Liver (tissue), 9 donors: Measurements from ENCODE around the gene SLC35E1. TPM values are rescaled to one million over a fixed set of nuclear protein-coding genes. Genes with fewer than 3 reads are reported as not detected.

Experiments used
- DNase-seq: peaks from one replicate; pipeline ENCODE4 v3.0.0-alpha.2; 2017; ENCODE audit warnings: low spot score
- H3K27ac ChIP-seq, 2 donors: one replicate each; pipeline ENCODE4 v1.7.0; 2013; ENCODE audit warnings: inconsistent platforms in 2 of 2, low read length in 2 of 2, control low read depth in 1 of 2, low read depth in 1 of 2, mild to moderate bottlenecking in 1 of 2
- H3K27me3 ChIP-seq, 4 donors: one replicate each; pipeline versions ENCODE4 v1.6.1 to v1.7.0; 2013; ENCODE audit warnings: low read length in 3 of 4, inconsistent platforms in 1 of 4, mild to moderate bottlenecking in 1 of 4, moderate library complexity in 1 of 4; ENCODE audit not compliant: control insufficient read depth in 4 of 4, insufficient read depth in 4 of 4
- H3K36me3 ChIP-seq, 4 donors: one replicate each; pipeline versions ENCODE4 v1.6.1 to v1.7.0; 2013; ENCODE audit warnings: low read length in 3 of 4, mild to moderate bottlenecking in 3 of 4, low read depth in 1 of 4, moderate library complexity in 1 of 4; ENCODE audit not compliant: control insufficient read depth in 4 of 4, insufficient read depth in 3 of 4
- H3K4me1 ChIP-seq, 4 donors: one replicate each; pipeline versions ENCODE4 v1.6.1 to v1.7.0; 2013; ENCODE audit warnings: low read length in 3 of 4, mild to moderate bottlenecking in 3 of 4, moderate library complexity in 1 of 4; ENCODE audit not compliant: control insufficient read depth in 4 of 4, insufficient read depth in 4 of 4
- H3K4me3 ChIP-seq, 3 donors: one replicate each; pipeline versions ENCODE4 v1.6.1 to v1.7.0; 2013; ENCODE audit warnings: low read length in 3 of 3, control low read depth in 1 of 3, low read depth in 1 of 3, mild to moderate bottlenecking in 1 of 3
- H3K9ac ChIP-seq, 2 donors: one replicate each; pipeline ENCODE4 v1.7.0; 2013; ENCODE audit warnings: low read length in 2 of 2, mild to moderate bottlenecking in 2 of 2, moderate library complexity in 2 of 2, control low read depth in 1 of 2, low read depth in 1 of 2
- H3K9me3 ChIP-seq, 4 donors: one replicate each; pipeline versions ENCODE4 v1.6.1 to v1.7.0; 2013; ENCODE audit warnings: low read length in 3 of 4; ENCODE audit not compliant: control insufficient read depth in 4 of 4
- FOXA1 ChIP-seq: IDR thresholded peaks from 2 replicates; pipeline ENCODE4 v1.6.1; 2016; ENCODE audit warnings: antibody characterized with exemption
- GABPA ChIP-seq, 2 donors: IDR thresholded peaks in 1 of 2; conservative IDR thresholded peaks in 1 of 2; 2 replicates each; pipeline ENCODE4 v1.6.1; 2016; ENCODE audit warnings: antibody characterized with exemption in 2 of 2, mild to moderate bottlenecking in 1 of 2, moderate library complexity in 1 of 2
- HNF4G ChIP-seq: IDR thresholded peaks from 2 replicates; pipeline ENCODE4 v1.6.1; 2016; ENCODE audit warnings: antibody characterized with exemption
- JUND ChIP-seq, 2 donors: IDR thresholded peaks; 2 replicates each; pipeline ENCODE4 v1.6.1; 2016; ENCODE audit warnings: antibody characterized with exemption in 2 of 2
- NR2F2 ChIP-seq: IDR thresholded peaks from 2 replicates; pipeline ENCODE4 v1.6.1; 2016; ENCODE audit warnings: antibody characterized with exemption
- SP1 ChIP-seq: IDR thresholded peaks from 2 replicates; pipeline ENCODE4 v1.6.1; 2018; ENCODE audit warnings: antibody characterized with exemption, mild to moderate bottlenecking
- TAF1 ChIP-seq: conservative IDR thresholded peaks from 2 replicates; pipeline ENCODE4 v1.6.1; 2016; ENCODE audit warnings: antibody characterized with exemption, mild to moderate bottlenecking
- YY1 ChIP-seq: IDR thresholded peaks from 2 replicates; pipeline ENCODE4 v1.6.1; 2016; ENCODE audit warnings: antibody characterized with exemption, mild to moderate bottlenecking
- WGBS: extraction: QIAGEN DNeasy Blood & Tissue Kit; methylation state at CpG from one replicate; pipeline ENCODE4 v1.1.7; 2013; 5-methylcytosine and 5-hydroxymethylcytosine counted together
- polyA plus RNA-seq, 2 donors: library from polyadenylated mRNA; stranded (reverse) in 1 of 2; unstranded in 1 of 2; fragments of 200-250 nt in 1 of 2; fragments of >200 nt in 1 of 2; fragmentation: Nextera tagmentation in 1 of 2; extraction: Ambion mirVana in 1 of 2; gene quantifications; one replicate each; pipeline versions ENCODE4 v1.2.1 to v1.2.3, GENCODE V29; 2013 to 2015
- total RNA-seq, 2 donors: library from RNA; depleted of rRNA; stranded (reverse); fragments of >200 nt; gene quantifications; one replicate each; pipeline ENCODE4 v1.2.3, GENCODE V29; 2014
- TF ChIP-seq, protein P1 (sequence below): IDR thresholded peaks from 2 replicates; pipeline ENCODE4 v1.6.1; 2016; ENCODE audit warnings: antibody characterized with exemption
- TF ChIP-seq, protein P2 (sequence below): IDR thresholded peaks from 2 replicates; pipeline ENCODE4 v1.6.1; 2016; ENCODE audit warnings: antibody characterized with exemption
- TF ChIP-seq, protein P3 (sequence below): fragments of 150-350 bp; IDR thresholded peaks from 2 replicates; pipeline ENCODE4 v1.5.1; 2017; ENCODE audit warnings: improper control_type of control experiment, low read depth, low read length; ENCODE audit not compliant: missing input control
- TF ChIP-seq, protein P4 (sequence below): IDR thresholded peaks from 2 replicates; pipeline ENCODE4 v1.6.1; 2016; ENCODE audit warnings: antibody characterized with exemption, mild to moderate bottlenecking
- donor health status: healthy.
- donor health status: healthy.
- donor health status: healthy.
- donor health status: healthy.
- donor health status: healthy.

The SLC35E1 gene
- total and polyA plus RNA-seq, 4 donors: 11.2 to 20.5 (median 12.1) TPM

DNA sequence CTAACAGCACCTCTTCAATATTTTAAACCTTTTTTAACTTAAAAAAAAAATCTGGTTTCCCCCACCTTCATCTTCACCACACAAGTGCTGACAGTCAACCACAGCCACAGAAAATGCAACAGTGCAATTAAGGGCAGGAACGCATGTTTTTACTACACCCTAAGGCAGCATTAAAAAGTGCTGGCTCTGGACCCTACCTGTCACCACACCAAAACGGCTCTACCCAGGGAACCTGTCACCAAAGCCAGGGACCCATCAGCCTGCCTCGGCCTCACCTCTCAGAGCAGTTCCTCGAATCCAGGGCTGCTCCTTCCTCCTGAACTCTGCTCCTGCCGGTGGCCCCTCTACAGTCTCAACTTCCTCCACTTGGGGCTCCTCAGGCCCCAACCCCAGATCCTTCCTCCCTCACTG, 22.5 kb upstream of the SLC35E1 start:
- Histone ChIP-seq H3K4me3 (no peak overlapping the region), H3K27ac (no peak overlapping the region), H3K9ac (no peak overlapping the region), H3K36me3 (no peaks in the 10 kb centered on the region), H3K4me1 (peaks cover 0 to 10% (median 6%) of the 10 kb centered on the region in 4 donors), H3K27me3 (no peaks in the 10 kb centered on the region), H3K9me3 (no peaks in the 10 kb centered on the region)
- 82% methylated on average over 5 of the region's 5 CpGs for WGBS
- DNase-seq: no peak
- TF ChIP-seq JUND (IDR thresholded peaks at IDR 0.05): no peak
- no peak for TF ChIP-seq GABPA (IDR thresholded peaks at IDR 0.05 in 1 of 2, conservative IDR thresholded peaks at IDR 0.05 in 1 of 2)
- TF ChIP-seq, protein P1, sequence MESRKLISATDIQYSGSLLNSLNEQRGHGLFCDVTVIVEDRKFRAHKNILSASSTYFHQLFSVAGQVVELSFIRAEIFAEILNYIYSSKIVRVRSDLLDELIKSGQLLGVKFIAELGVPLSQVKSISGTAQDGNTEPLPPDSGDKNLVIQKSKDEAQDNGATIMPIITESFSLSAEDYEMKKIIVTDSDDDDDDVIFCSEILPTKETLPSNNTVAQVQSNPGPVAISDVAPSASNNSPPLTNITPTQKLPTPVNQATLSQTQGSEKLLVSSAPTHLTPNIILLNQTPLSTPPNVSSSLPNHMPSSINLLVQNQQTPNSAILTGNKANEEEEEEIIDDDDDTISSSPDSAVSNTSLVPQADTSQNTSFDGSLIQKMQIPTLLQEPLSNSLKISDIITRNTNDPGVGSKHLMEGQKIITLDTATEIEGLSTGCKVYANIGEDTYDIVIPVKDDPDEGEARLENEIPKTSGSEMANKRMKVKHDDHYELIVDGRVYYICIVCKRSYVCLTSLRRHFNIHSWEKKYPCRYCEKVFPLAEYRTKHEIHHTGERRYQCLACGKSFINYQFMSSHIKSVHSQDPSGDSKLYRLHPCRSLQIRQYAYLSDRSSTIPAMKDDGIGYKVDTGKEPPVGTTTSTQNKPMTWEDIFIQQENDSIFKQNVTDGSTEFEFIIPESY: no peak
- TF ChIP-seq, protein P2, sequence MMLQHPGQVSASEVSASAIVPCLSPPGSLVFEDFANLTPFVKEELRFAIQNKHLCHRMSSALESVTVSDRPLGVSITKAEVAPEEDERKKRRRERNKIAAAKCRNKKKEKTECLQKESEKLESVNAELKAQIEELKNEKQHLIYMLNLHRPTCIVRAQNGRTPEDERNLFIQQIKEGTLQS: no peak
- TF ChIP-seq, protein P3, sequence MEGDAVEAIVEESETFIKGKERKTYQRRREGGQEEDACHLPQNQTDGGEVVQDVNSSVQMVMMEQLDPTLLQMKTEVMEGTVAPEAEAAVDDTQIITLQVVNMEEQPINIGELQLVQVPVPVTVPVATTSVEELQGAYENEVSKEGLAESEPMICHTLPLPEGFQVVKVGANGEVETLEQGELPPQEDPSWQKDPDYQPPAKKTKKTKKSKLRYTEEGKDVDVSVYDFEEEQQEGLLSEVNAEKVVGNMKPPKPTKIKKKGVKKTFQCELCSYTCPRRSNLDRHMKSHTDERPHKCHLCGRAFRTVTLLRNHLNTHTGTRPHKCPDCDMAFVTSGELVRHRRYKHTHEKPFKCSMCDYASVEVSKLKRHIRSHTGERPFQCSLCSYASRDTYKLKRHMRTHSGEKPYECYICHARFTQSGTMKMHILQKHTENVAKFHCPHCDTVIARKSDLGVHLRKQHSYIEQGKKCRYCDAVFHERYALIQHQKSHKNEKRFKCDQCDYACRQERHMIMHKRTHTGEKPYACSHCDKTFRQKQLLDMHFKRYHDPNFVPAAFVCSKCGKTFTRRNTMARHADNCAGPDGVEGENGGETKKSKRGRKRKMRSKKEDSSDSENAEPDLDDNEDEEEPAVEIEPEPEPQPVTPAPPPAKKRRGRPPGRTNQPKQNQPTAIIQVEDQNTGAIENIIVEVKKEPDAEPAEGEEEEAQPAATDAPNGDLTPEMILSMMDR: no peak
- no peak for TF ChIP-seq FOXA1

DNA sequence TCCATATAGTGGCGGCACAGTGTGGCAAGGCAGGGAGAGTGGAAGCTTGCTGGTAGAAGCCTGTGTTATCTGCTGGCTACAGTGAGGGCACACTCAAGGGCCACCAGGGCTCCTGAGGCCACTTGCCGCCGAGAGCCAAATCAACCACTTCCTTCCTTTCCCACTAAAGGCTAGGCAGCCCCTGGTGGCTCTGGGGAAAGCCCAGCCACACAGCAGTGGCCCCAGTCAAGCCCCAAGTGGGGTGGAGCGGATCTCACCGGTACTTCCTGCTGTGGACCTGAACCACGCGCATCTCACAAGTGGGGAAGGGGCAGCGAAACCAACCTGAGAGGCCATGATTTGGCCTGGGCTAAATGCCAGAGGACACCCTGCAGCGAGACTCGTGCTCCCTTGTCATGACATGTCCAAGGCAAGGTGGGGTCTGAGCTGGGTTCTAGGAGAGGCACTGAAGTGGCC, 21.9 kb upstream of the SLC35E1 start:
- 80% methylated on average over 10 of the region's 10 CpGs for WGBS
- Histone ChIP-seq H3K4me1 (peaks cover 0 to 11% (median 7%) of the 10 kb centered on the region in 4 donors), H3K9me3 (no peaks in the 10 kb centered on the region), H3K36me3 (no peaks in the 10 kb centered on the region), H3K27me3 (no peaks in the 10 kb centered on the region), H3K27ac (no peak overlapping the region), H3K4me3 (no peak overlapping the region), H3K9ac (no peak overlapping the region)
- TF ChIP-seq, protein P4, sequence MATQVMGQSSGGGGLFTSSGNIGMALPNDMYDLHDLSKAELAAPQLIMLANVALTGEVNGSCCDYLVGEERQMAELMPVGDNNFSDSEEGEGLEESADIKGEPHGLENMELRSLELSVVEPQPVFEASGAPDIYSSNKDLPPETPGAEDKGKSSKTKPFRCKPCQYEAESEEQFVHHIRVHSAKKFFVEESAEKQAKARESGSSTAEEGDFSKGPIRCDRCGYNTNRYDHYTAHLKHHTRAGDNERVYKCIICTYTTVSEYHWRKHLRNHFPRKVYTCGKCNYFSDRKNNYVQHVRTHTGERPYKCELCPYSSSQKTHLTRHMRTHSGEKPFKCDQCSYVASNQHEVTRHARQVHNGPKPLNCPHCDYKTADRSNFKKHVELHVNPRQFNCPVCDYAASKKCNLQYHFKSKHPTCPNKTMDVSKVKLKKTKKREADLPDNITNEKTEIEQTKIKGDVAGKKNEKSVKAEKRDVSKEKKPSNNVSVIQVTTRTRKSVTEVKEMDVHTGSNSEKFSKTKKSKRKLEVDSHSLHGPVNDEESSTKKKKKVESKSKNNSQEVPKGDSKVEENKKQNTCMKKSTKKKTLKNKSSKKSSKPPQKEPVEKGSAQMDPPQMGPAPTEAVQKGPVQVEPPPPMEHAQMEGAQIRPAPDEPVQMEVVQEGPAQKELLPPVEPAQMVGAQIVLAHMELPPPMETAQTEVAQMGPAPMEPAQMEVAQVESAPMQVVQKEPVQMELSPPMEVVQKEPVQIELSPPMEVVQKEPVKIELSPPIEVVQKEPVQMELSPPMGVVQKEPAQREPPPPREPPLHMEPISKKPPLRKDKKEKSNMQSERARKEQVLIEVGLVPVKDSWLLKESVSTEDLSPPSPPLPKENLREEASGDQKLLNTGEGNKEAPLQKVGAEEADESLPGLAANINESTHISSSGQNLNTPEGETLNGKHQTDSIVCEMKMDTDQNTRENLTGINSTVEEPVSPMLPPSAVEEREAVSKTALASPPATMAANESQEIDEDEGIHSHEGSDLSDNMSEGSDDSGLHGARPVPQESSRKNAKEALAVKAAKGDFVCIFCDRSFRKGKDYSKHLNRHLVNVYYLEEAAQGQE: no peak
- TF ChIP-seq SP1 (no peak), HNF4G (no peak), TAF1 (no peak), GABPA (IDR thresholded peaks at IDR 0.05 in 1 of 2, conservative IDR thresholded peaks at IDR 0.05 in 1 of 2) (no peak), YY1 (no peak), NR2F2 (no peak)
- TF ChIP-seq, protein P1: no peak
- DNase-seq: no peak
